Endothelial cell of umbilical vein (primary cell): ENCODE data around the gene PMIS2. TPM values are rescaled to one million over a fixed set of nuclear protein-coding genes. Genes with fewer than 3 reads are reported as not detected.

Experiments
- BruUV-seq: library from RNA; stranded (reverse); fragments of 400-500 nt; replicated peaks from 2 replicates; lab custom pipeline; 2021; lab: Mats Ljungman, UMichigan
- CTCF ChIA-PET: fragments of 300-600, 350-600 bp; sonication (Branson Sonifier 250); formaldehyde crosslinking; loops from one replicate; lab custom pipeline; 2021; ENCODE audit warnings: antibody characterized with exemption, inconsistent platforms; lab: Charles Lee
- POLR2A ChIA-PET: fragments of 300-600, 350-600 bp; sonication (Branson Sonifier 250); formaldehyde crosslinking; loops from one replicate; lab custom pipeline; 2021; ENCODE audit warnings: antibody characterized with exemption, inconsistent platforms; lab: Charles Lee
- DNase-seq: peaks from one replicate; pipeline ENCODE4 v3.0.0-alpha.2; 2011; ENCODE audit warnings: low read depth, low spot score
- FAIRE-seq: peaks from 2 replicates; lab custom pipeline; 2011; peaks lifted over from hg19 to GRCh38; lab: Jason Lieb, UNC
- H2AFZ ChIP-seq: 2 replicates; pipeline ENCODE4 v1.6.0; 2012; ENCODE audit warnings: low read depth, low read length, control low read depth, inconsistent platforms
- H3K27ac ChIP-seq: 2 replicates; pipeline ENCODE4 v1.5.1; 2011; ENCODE audit warnings: low read depth, mild to moderate bottlenecking, control low read depth, low read length, moderate library complexity; ENCODE audit not compliant: insufficient read depth
- H3K27me3 ChIP-seq, 2 experiments: 2 replicates each; pipeline versions ENCODE4 v1.6.0 to v1.6.1; 2011; ENCODE audit warnings: low read length in 2 of 2, mixed read lengths in 1 of 2; ENCODE audit not compliant: control insufficient read depth in 2 of 2, insufficient read depth in 2 of 2
- H3K36me3 ChIP-seq, 2 experiments: 2 replicates in 1 of 2; 3 replicates in 1 of 2; pipeline ENCODE4 v1.5.1; 2011; ENCODE audit warnings: low read length in 2 of 2, mild to moderate bottlenecking in 1 of 2, moderate library complexity in 1 of 2; ENCODE audit not compliant: control insufficient read depth in 2 of 2, insufficient read depth in 2 of 2; ENCODE audit errors: extremely low read depth in 1 of 2
- H3K4me1 ChIP-seq: 3 replicates; pipeline ENCODE4 v1.5.1; 2011; ENCODE audit warnings: mild to moderate bottlenecking, low read length; ENCODE audit not compliant: control insufficient read depth, insufficient read depth; ENCODE audit errors: extremely low read depth
- H3K4me2 ChIP-seq: 2 replicates; pipeline ENCODE4 v1.6.1; 2011; ENCODE audit warnings: low read length, control low read depth, mixed read lengths; ENCODE audit not compliant: insufficient read depth
- H3K4me3 ChIP-seq, 3 experiments: fragments of 200-600 bp in 1 of 3; sonication (generic), shearing (Covaris generic) in 1 of 3; replicated peaks in 1 of 3; 2 replicates each; pipeline ENCODE4 v1.5.1; 2011 to 2016; ENCODE audit warnings: control low read depth in 3 of 3, low read length in 3 of 3, mild to moderate bottlenecking in 2 of 3, inconsistent platforms in 1 of 3, low read depth in 1 of 3, moderate library complexity in 1 of 3; ENCODE audit not compliant: insufficient read depth in 1 of 3
- H3K79me2 ChIP-seq: 2 replicates; pipeline ENCODE4 v1.6.0; 2012; ENCODE audit warnings: low read length, inconsistent platforms; ENCODE audit not compliant: control insufficient read depth, insufficient read depth
- H3K9ac ChIP-seq: replicated peaks from 2 replicates; pipeline ENCODE3; 2011; ENCODE audit warnings: low read length, control low read depth; ENCODE audit not compliant: insufficient read depth; ENCODE audit errors: extremely low read depth
- H3K9me1 ChIP-seq: replicated peaks from 3 replicates; pipeline ENCODE4 v1.6.0; 2011; ENCODE audit warnings: mild to moderate bottlenecking, low read length; ENCODE audit not compliant: control insufficient read depth, insufficient read depth; ENCODE audit errors: extremely low read depth
- H3K9me3 ChIP-seq: replicated peaks from 2 replicates; pipeline ENCODE4 v1.5.1; 2012; ENCODE audit warnings: low read length, inconsistent platforms; ENCODE audit not compliant: control insufficient read depth, insufficient read depth
- H4K20me1 ChIP-seq: replicated peaks from 2 replicates; pipeline ENCODE3; 2011; ENCODE audit warnings: mild to moderate bottlenecking, low read length; ENCODE audit not compliant: control insufficient read depth, insufficient read depth; ENCODE audit errors: extremely low read depth
- FOS ChIP-seq: IDR thresholded peaks from 2 replicates; pipeline ENCODE4 v1.6.1; 2011; ENCODE audit warnings: mild to moderate bottlenecking, low read length, moderate library complexity, borderline replicate concordance; ENCODE audit not compliant: insufficient read depth
- GATA2 ChIP-seq: IDR thresholded peaks from 2 replicates; pipeline ENCODE4 v1.7.0; 2011; ENCODE audit warnings: low read depth, mild to moderate bottlenecking, moderate library complexity, mixed read lengths, low read length; ENCODE audit not compliant: insufficient read length, insufficient read depth
- JUN ChIP-seq: IDR thresholded peaks from 2 replicates; pipeline ENCODE4 v1.6.1; 2011; ENCODE audit warnings: borderline replicate concordance, low read depth; ENCODE audit not compliant: insufficient read length, insufficient read depth
- MYC ChIP-seq: IDR thresholded peaks from one replicate; pipeline ENCODE4 v1.6.1; 2011; ENCODE audit warnings: mild to moderate bottlenecking, low read depth, low read length
- POLR2A ChIP-seq: IDR thresholded peaks from 2 replicates; pipeline ENCODE4 v1.6.1; 2012; ENCODE audit warnings: low read depth, mild to moderate bottlenecking, control low read depth, low read length
- POLR2AphosphoS5 ChIP-seq: IDR thresholded peaks from 2 replicates; pipeline ENCODE4 v1.6.1; 2012; ENCODE audit warnings: low read depth, mild to moderate bottlenecking, control low read depth, low read length, moderate library complexity; ENCODE audit not compliant: insufficient read depth
- dilution Hi-C: fragments of 300-500 bp; cut with MboI; formaldehyde crosslinking; loops from one replicate; pipeline ENCODE4 v1.15.0; 2019; ENCODE audit warnings: low sequenced_read_pairs; ENCODE audit not compliant: extremely low pct_ligation_motif_present
- intact Hi-C: fragments of 100-400 bp; cut with micrococcal nuclease; formaldehyde crosslinking; loops from one replicate; pipeline ENCODE4 v1.10.0; 2022
- polyA plus RNA-seq, 4 experiments: library from polyadenylated mRNA; depleted of rRNA in 3 of 4; stranded (reverse) in 3 of 4; unstranded in 1 of 4; fragments of >200 nt; gene quantifications; 2 replicates each; pipeline versions ENCODE4 v1.2.1 to v1.2.3, GENCODE V29; 2011 to 2012; ENCODE audit warnings: missing spikeins in 1 of 4
- total RNA-seq: library from RNA; stranded (reverse); gene quantifications from 2 replicates; pipeline ENCODE4 v1.2.3, GENCODE V29; 2021
- TF ChIP-seq, protein P1 (sequence below), 2 donors: IDR thresholded peaks; 1 replicate in 1 of 2; 2 replicates in 1 of 2; pipeline ENCODE4 v1.5.1; 2011; ENCODE audit warnings: low read length in 2 of 2, mild to moderate bottlenecking in 2 of 2, moderate library complexity in 2 of 2, control low read depth in 1 of 2, inconsistent platforms in 1 of 2, low read depth in 1 of 2; ENCODE audit not compliant: insufficient read depth in 1 of 2; ENCODE audit errors: extremely low read depth in 1 of 2
- TF ChIP-seq, protein P2 (sequence below): IDR thresholded peaks from 2 replicates; pipeline ENCODE4 v1.6.1; 2011; ENCODE audit not compliant: insufficient read depth, insufficient read length

PMIS2 gene
- total and polyA plus RNA-seq, 2 donors (not counting 3 experiments of a cell fraction or from before 2014, with no cell fraction given) = not detected

DNA sequence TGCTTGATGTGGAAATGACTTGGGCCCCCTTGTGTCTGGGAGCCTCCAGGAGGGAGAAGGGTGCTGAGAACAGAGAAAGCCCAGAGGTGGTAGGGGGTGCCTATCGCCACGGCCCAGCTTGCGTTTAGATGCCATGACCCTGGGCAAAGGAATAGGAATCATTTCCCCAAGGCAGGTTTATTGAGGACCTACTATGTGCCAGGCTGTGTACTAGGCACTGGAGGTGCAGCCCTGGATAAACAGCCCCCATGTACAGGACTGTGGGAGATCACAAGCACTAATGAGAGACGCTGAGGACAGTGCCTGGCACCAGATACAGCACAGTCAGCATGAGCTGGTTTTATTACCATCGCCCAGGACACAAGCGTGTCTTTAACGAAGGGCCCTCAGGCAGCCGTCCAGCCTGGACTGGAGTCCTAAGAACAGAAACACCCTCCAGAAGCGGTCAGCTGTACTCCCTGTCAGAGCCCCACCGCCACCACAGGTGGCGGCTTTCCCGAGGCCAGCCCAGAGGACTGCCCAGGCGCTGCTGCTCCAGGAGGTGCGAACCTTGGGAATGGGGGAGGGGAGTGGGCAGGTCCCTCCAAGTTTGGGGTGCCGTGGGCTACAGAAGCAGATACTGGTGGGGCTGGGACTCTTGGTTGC, 36.0 kb upstream of the PMIS2 start:
- Histone ChIP-seq H3K9ac (no peak overlapping the region), H3K9me1 (no peaks in the 10 kb centered on the region), H3K27me3 (no peaks in the 10 kb centered on the region), H3K79me2 (peaks cover 10% of the 10 kb centered on the region), H3K27ac (no peak overlapping the region), H3K4me2 (no peak overlapping the region), H4K20me1 (no peaks in the 10 kb centered on the region), H3K9me3 (no peaks in the 10 kb centered on the region), H2AFZ (no peak overlapping the region), H3K4me3 (no peak overlapping the region), H3K36me3 (no peaks in the 10 kb centered on the region), H3K4me1 (peaks cover 11% of the 10 kb centered on the region)
- TF ChIP-seq, protein P1, sequence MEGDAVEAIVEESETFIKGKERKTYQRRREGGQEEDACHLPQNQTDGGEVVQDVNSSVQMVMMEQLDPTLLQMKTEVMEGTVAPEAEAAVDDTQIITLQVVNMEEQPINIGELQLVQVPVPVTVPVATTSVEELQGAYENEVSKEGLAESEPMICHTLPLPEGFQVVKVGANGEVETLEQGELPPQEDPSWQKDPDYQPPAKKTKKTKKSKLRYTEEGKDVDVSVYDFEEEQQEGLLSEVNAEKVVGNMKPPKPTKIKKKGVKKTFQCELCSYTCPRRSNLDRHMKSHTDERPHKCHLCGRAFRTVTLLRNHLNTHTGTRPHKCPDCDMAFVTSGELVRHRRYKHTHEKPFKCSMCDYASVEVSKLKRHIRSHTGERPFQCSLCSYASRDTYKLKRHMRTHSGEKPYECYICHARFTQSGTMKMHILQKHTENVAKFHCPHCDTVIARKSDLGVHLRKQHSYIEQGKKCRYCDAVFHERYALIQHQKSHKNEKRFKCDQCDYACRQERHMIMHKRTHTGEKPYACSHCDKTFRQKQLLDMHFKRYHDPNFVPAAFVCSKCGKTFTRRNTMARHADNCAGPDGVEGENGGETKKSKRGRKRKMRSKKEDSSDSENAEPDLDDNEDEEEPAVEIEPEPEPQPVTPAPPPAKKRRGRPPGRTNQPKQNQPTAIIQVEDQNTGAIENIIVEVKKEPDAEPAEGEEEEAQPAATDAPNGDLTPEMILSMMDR (IDR thresholded peaks at IDR 0.05; ENCODE audit: extremely low read depth in 1 of 2, insufficient read depth in 1 of 2, low read depth in 1 of 2, low read length in 2 of 2) = no peak
- TF ChIP-seq POLR2AphosphoS5 (no peak), MYC (no peak), POLR2A (no peak), FOS (no peak), JUN (no peak), GATA2 (no peak)
- TF ChIP-seq, protein P2, sequence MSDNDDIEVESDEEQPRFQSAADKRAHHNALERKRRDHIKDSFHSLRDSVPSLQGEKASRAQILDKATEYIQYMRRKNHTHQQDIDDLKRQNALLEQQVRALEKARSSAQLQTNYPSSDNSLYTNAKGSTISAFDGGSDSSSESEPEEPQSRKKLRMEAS = no peak
- FAIRE-seq = no peak
- no TSS peak for BruUV-seq
- POLR2A ChIA-PET = no interaction called here
- DNase-seq = no peak
- CTCF ChIA-PET = interaction anchor here (2.0 to 2.8 kb wide), 3 partner anchors 8 to 98 kb away, joined by 6 to 18 read pairs (median 12); partner anchors contain the start of gene COX6B1
- intact Hi-C loops = loop anchor here (1.0 to 5.0 kb wide), 3 partner anchors 77 to 167 kb away; partner anchors contain the start of gene RBM42
- dilution Hi-C loops = no loop called here
